Measurements from ENCODE around the gene SCAMP4. TPM values are rescaled to one million over a fixed set of nuclear protein-coding genes. Genes with fewer than 3 reads are reported as not detected.
"Not testable (repeated sequence)": the region's sequence is repeated elsewhere in the genome, so short reads cannot be mapped to it uniquely, and the experiment has no call there.

The SCAMP4 gene
- polyA plus RNA-seq, 2 of the 4 experiments (the other 2 are of a cell fraction) = 7.6 to 63.0 TPM

DNA sequence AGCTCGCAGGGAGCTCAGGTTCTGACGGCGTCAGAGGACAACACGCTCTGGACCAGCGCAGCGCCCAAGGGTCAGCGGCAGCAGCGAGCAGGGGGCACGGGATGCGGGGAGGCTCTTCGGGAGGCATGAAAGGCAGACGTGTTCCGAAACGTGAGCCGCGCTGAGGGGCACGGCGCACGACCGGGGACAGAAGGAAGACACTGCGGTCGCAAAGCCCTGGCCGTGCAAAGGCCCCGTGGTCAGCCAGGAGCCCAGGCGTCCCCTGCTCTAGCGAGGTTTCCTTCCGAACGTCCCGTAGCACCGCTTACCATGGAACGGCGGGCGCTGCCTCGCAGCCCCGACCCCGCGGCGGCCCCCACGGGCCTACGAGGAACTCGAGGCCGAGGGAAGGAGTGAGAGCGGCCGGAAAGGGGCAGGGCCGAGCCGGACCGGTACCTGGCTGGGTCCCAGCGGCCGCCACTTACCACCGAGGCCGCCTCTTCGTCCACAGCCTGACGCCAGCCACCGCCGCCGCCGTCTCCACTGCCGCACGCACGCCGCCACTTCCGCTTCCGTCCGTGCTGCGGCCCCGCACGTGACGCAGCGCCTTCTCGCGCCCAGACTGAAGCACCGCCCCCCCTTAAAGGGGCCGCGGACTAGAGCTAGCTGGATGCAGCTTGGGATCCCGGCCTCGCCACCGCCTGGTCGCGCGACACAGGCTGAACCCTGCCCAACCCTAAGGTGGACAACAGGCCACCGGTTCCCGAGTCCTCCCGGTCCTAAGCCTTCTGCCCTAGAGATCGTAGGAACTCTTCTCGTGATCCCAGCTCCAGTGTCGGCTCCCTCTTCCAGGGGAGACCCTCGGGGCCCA lies 29.3 kb upstream of the SCAMP4 start:
- peak; percentile 93 to 97 for ATAC-seq
- POLR2A ChIA-PET = interaction anchor here (0.6 to 1.3 kb wide), 5 partner anchors 9 to 11 kb away, joined by 3 to 6 read pairs (median 4); partner anchors contain the start of gene ABHD17A
- CTCF ChIA-PET = interaction anchor here (0.8 to 2.7 kb wide), 5 partner anchors 9 to 54 kb away, joined by 3 to 10 read pairs (median 4); no protein-coding TSS in a partner anchor

DNA sequence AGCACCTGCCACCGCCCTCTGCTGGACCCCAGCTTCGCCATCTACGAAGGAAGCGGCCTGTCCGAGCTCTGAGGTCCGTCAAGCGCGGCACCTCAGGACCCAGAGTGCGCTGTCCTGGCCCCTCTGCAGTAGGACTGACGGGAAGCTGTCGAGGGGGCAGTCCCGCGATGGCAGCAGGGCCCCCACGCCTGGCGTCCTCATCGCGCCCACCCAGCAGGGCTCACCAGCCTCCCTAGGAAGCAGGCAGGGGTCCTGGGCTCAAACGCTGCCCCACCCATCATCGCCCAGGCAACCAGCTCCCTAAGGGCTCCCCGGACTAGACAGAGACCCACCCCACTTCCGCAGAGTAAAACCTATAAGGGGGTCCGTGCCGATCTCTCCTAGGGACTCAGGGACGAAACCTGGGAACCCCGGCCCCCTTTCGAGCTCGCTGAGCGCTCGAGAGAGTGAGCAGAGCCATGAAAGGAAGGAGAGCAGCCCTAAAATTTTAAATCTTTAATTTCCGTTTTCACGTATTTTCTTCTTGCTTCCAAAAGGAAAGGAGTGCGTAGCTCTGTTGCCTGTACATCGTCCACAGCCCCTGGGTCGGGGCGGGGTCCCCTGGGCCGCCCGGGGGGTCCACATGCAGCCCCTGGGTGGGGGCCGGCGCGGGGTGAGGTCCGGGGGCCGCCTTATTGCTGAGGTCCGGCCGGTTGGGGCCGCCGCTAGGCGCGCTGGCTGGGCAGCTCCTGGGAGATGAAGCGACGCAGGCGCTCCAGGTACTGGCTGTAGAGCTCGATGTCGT lies 28.5 kb upstream of the SCAMP4 start:
- Histone ChIP-seq H3K27ac (peak overlapping the region; percentile 88 to 95; a peak in 5 of 6 replicates), H3K4me2 (peak overlapping the region; percentile 69), H3K4me1 (peaks cover 14% of the 10 kb centered on the region)
- not testable (repeated sequence) for H3K4me3 ChIP-seq; FAIRE-seq; H3K9me3 ChIP-seq; DNase-seq (ENCODE audit: low read depth in 1 of 2, low spot score in 1 of 2); ATAC-seq
- POLR2A ChIA-PET = interaction anchor here (0.8 to 1.3 kb wide), 3 partner anchors 8 to 12 kb away, joined by 3 to 6 read pairs (median 4); partner anchors contain the start of gene ABHD17A
- WGBS (ENCODE audit: missing lambda C conversion rate) = 81% methylated on average over 21 of the region's 53 CpGs
- CTCF ChIA-PET = interaction anchor here (0.8 to 2.7 kb wide), 5 partner anchors 10 to 53 kb away, joined by 3 to 10 read pairs (median 4); no protein-coding TSS in a partner anchor

More for the DNA sequence above, 29.3 kb upstream of the SCAMP4 start:
- Histone ChIP-seq H3K4me2 (peak overlapping the region; percentile 100), H3K9me3 (no peaks in the 10 kb centered on the region), H3K4me3 (peak overlapping the region; percentile 88), H3K4me1 (peaks cover 14% of the 10 kb centered on the region), H3K27ac (peak overlapping the region; percentile 88 to 95)
- DNase-seq (ENCODE audit: low read depth in 1 of 2, low spot score in 1 of 2) = peak in 1 of 2 experiments; percentile 89
- FAIRE-seq = no peak
- peak; percentile 61 for TF ChIP-seq PBX3 (IDR thresholded peaks at IDR 0.05)
- TF ChIP-seq PHF8 (IDR thresholded peaks at IDR 0.05; ENCODE audit: borderline replicate concordance, low read depth) = peak; percentile 77; the same call in 1 of the 2 replicates
- 0 out of 2 replicates have a peak, but pooled peaks have one; percentile 18 for TF ChIP-seq GATA3 (IDR thresholded peaks at IDR 0.05; ENCODE audit: borderline replicate concordance)
- TF ChIP-seq, protein P1, sequence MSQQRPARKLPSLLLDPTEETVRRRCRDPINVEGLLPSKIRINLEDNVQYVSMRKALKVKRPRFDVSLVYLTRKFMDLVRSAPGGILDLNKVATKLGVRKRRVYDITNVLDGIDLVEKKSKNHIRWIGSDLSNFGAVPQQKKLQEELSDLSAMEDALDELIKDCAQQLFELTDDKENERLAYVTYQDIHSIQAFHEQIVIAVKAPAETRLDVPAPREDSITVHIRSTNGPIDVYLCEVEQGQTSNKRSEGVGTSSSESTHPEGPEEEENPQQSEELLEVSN (IDR thresholded peaks at IDR 0.05; ENCODE audit: borderline replicate concordance, low read depth) = peak; percentile 83
- TF ChIP-seq HEYL (CRISPR knock-in tag; IDR thresholded peaks at IDR 0.05) = no peak
- TF ChIP-seq CHD2 (IDR thresholded peaks at IDR 0.05; ENCODE audit: low read length, partially characterized antibody) = no peak
- no peak for TF ChIP-seq MAFK (IDR thresholded peaks at IDR 0.05; ENCODE audit: partially characterized antibody)
- TF ChIP-seq FOSL2 (IDR thresholded peaks at IDR 0.05) = no peak
- TF ChIP-seq FOSL2 (CRISPR knock-in tag; IDR thresholded peaks at IDR 0.05) = no peak
- peak; percentile 97 for TF ChIP-seq BHLHE40 (IDR thresholded peaks at IDR 0.05; ENCODE audit: low read depth, low read length)
- 0 out of 2 replicates have a peak, but pooled peaks have one; percentile 20 for TF ChIP-seq KDM5A (IDR thresholded peaks at IDR 0.05)
- TF ChIP-seq HOXA7 (CRISPR knock-in tag; IDR thresholded peaks at IDR 0.05) = no peak
- peak; percentile 73; the same call in 1 of the 3 replicates for TF ChIP-seq BCL3 (IDR thresholded peaks at IDR 0.05)
- TF ChIP-seq RFX5 (IDR thresholded peaks at IDR 0.05) = no peak
- TF ChIP-seq JUN (IDR thresholded peaks at IDR 0.05) = peak; percentile 37 to 92; a peak in 3 of 5 replicates
- TF ChIP-seq POLR2A (IDR thresholded peaks at IDR 0.05; ENCODE audit: low read length) = peak; percentile 93
- TF ChIP-seq NPAS2 (CRISPR knock-in tag; IDR thresholded peaks at IDR 0.05; ENCODE audit: borderline replicate concordance) = no peak
- TF ChIP-seq, protein P2, sequence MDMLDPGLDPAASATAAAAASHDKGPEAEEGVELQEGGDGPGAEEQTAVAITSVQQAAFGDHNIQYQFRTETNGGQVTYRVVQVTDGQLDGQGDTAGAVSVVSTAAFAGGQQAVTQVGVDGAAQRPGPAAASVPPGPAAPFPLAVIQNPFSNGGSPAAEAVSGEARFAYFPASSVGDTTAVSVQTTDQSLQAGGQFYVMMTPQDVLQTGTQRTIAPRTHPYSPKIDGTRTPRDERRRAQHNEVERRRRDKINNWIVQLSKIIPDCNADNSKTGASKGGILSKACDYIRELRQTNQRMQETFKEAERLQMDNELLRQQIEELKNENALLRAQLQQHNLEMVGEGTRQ (IDR thresholded peaks at IDR 0.05) = peak; percentile 95
- TF ChIP-seq MAX (IDR thresholded peaks at IDR 0.05) = peak; percentile 95
- TF ChIP-seq ZC3H11A (IDR thresholded peaks at IDR 0.05) = no peak
- WGBS (ENCODE audit: missing lambda C conversion rate) = 9% methylated on average over 24 of the region's 87 CpGs

DNA sequence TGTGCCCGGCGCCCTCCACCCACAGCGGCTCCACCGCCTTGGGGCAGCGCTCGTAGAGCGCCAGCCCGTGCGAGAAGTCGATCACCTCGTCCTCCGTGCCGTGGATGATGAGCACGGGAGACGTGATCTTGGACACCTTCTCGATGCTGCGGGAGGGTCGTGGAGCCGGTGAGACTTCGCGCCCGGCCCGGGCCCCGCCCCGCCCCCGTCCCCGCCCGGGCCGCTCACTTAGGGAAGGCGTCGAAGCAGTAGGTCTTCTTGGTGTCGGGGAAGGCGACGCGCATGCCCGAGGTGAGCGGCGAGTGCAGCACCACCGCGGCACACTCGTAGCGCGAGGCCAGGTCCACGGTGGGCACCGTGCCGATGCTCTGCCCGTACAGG lies 27.9 kb upstream of the SCAMP4 start:
- H3K9me3 ChIP-seq; ATAC-seq; FAIRE-seq; H3K4me3 ChIP-seq; H3K27ac ChIP-seq; POLR2A ChIA-PET; DNase-seq (ENCODE audit: low read depth in 1 of 2, low spot score in 1 of 2); H3K4me2 ChIP-seq: not testable (repeated sequence)
- CTCF ChIA-PET = interaction anchor here (1.5 kb wide), 1 partner anchor 11 kb away, joined by 7 read pairs; no protein-coding TSS in a partner anchor
- WGBS (ENCODE audit: missing lambda C conversion rate) = 81% methylated on average over 35 of the region's 47 CpGs
- peaks cover 14% of the 10 kb centered on the region for H3K4me1 ChIP-seq

- ATAC-seq; FAIRE-seq; H3K4me2 ChIP-seq; CTCF ChIA-PET; H3K27ac ChIP-seq; H3K9me3 ChIP-seq; H3K4me3 ChIP-seq; DNase-seq (ENCODE audit: low read depth in 1 of 2, low spot score in 1 of 2); POLR2A ChIA-PET: not testable (repeated sequence)
- WGBS (ENCODE audit: missing lambda C conversion rate) = 81% methylated on average over 5 of the region's 8 CpGs
- peaks cover 13% of the 10 kb centered on the region for H3K4me1 ChIP-seq
These were observed 26.6 kb upstream of the SCAMP4 start for GRCh38 chr19:1878583-1878982.

GRCh38 chr19:1879982-1880381 lies 25.2 kb upstream of the SCAMP4 start:
- CTCF ChIA-PET; ATAC-seq; H3K4me1 ChIP-seq; H3K4me2 ChIP-seq; DNase-seq (ENCODE audit: low read depth in 1 of 2, low spot score in 1 of 2); POLR2A ChIA-PET; FAIRE-seq; H3K4me3 ChIP-seq; H3K27ac ChIP-seq; H3K9me3 ChIP-seq: not testable (repeated sequence)
- 60% methylated on average over 1 of the region's 17 CpGs for WGBS (ENCODE audit: missing lambda C conversion rate)

Measured in A549 (cell line).